GM21619 (cell line): ENCODE measurements around the gene SYTL2.

Source experiments
- ATAC-seq: cut with Tn5 transposase; IDR thresholded peaks from one replicate; pipeline ENCODE4 v1.9.1; 2021; ENCODE audit not compliant: unreplicated experiment

SYTL2 gene

DNA sequence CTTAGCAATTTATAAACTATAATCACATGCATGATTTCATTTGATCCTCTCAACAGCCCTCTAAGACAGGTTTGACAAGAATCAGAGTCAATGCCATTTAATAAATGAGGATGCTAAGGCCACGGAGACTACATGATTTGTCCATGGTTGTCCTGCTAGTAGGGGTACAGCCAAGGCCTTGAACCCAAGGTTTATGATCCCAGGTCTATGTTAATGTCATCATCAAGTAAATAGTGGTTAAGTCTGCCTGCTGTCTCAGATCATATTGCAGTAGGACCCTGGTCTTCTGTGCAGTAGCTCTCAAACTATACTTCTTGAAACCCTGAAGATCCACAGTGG, 17.7 kb upstream of the SYTL2 start:
- ATAC-seq, result no peak

DNA sequence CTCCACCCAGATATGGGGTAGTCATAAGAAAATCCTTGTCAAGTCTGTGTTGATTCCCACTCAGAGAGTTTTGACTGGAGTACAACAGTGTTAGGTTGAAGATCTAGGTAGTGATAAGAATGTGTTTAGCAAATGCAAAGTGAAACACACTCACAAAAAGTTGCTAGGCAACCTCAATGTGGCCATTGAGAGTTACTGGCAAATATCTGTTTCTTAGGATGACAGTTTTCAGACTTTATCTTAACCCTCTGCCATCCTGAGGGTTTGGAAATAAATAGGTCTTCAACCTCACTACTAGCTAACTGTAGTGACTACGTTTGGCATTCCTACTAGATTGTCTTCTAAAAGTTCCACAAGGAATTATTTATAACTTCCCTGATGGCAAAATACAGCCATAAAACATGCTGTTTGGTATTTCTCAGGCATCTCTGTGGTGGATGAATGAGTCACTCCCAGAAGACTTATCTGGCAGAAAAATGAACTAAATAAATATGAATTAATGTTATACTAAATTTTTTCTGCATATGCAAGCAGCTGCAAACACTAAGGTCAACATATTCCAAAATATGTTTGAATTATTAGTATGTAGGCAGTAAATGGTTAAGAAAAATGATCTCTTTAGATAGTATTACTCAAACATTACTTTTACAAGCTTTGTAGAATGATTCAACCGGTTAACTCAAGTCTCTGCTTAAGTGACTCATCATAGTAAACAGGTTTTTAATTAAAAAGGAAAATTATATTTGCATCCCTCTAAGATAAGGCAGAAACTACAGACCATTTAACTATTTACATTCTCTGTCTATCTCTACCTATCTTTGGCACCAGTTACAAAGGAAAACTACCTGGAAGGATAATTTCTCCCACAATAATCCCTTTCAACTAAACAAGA, 17.1 kb upstream of the SYTL2 start:
- no peak for ATAC-seq

DNA sequence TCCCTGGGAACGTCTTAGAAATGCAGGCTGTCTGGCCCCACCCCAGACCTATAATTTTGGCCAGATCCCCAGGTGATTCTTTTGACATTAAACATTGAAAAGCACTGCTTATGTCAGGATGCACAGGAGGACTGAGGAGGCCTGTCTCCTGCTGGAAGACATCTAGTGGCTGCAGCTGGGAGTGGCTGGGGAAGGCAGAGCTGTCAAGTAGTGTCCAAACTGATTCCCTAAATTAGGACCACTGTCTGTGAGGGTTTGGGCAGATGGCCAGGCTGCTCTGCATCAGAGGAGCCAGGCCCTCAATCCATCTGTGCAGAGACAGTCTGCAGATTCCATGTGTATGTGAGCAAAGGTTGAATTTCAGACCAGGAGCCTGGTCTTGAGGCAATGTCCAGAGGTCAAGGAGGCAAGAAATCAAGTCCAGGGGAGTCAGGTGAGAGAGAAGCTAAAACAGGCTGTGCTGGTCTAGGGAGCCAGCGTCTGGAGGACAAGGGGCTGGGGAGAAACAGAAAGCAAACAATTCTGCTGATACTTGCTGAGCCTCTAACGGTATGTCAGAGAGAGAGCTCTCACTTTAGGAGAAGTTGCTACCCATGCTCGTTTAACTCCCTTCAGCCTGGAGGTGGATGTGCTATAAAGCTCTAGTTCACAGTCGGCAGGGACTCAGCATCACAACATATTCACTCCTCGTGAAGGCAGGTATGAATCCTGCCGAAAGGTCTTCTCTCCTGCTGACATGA, 15.3 kb upstream of the SYTL2 start:
- no peak for ATAC-seq

DNA sequence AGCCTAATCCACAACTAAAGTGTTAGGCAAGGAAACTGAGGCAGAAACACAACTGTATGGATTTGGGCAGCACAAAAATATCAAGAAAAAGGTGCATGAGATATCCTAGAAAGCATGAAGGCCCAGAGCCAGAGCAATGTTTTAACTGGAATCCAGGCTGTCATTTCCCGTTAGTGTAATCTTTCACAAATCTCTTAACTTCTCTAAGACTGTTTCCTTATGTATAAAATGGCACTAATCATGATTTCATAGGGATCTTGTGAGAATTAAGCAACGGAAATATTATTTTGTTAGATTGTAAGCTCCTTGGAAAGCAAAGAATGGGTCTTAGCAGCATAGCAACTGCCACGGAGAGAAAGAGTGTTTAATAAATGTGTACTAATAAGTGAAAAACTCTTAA, 14.7 kb upstream of the SYTL2 start:
- ATAC-seq, result no peak

DNA sequence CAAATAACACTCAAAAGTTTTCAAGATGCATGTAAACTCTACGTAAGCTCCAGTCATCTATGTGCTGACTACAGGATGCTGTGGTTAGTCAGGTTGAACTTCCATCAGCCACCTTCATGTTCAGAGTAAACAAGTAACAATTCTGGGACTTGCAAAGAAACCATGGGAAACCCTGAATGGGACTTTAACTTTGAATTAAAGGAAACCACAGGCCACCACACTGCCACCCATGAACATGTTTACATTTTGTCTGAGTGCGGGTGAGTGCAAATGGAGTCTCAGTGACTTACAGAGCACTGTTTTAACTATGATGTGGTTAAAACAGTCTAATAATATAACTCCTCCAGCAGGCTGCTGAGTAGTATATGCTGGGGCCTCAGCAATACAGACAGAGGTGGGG, 12.9 kb upstream of the SYTL2 start:
- ATAC-seq, result no peak

DNA sequence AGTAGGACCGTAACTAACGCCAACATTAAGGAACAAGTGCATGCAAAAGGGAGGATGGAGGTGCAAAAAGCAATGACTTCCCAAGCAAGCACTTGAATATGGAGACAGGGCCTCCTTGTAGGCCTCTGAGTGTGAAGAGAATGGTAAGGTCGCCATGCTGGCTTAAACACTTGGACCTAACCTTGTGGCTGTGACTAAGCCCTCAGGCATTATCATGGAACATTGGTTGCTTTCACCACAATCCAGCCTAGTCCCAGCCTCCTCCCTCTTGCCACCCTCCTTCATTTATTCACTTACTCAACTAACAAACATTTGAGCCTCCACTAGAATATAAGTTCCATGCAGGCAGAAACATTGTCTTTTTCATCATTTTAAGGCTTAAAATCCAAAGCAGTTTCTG, 11.9 kb upstream of the SYTL2 start:
- no peak for ATAC-seq

DNA sequence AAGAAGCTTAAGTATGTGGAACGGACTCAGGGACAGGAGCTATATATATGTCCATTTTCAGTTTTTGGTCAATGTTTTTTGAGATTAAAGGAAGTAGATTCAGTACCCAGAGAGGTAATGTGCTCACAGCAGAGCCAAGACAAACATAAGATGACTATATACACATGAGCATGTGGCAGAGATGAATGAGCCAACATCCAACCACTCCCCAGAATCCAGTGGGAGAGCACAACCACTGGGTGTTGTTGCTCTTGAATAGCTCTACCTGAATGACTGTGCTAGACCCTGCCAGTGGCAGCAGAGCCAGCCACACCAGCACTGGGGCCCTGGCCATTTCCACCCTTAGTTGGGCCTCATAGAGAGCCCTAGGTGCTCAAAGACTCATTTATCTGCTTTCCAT, 10.7 kb upstream of the SYTL2 start:
- ATAC-seq, result no peak

DNA sequence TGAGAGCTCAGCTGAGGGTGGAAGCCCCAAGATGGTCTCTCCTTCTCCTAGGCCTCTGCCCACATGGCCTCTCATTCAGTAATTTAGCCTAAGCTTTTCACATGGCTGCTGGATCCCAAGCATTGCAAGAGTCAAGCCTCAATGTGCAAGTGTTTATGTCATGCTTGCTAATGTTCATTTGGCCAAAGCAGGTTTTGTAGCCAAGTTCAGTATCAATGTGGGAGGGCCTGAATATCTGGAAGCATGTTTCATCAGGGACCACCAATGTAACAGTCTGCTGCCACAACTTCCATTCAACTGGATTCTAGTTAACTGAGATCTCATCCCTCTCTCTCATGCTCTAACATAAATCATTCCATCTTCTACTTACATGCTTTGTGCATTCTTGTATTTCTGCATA, 8.5 kb upstream of the SYTL2 start:
- ATAC-seq, result no peak

DNA sequence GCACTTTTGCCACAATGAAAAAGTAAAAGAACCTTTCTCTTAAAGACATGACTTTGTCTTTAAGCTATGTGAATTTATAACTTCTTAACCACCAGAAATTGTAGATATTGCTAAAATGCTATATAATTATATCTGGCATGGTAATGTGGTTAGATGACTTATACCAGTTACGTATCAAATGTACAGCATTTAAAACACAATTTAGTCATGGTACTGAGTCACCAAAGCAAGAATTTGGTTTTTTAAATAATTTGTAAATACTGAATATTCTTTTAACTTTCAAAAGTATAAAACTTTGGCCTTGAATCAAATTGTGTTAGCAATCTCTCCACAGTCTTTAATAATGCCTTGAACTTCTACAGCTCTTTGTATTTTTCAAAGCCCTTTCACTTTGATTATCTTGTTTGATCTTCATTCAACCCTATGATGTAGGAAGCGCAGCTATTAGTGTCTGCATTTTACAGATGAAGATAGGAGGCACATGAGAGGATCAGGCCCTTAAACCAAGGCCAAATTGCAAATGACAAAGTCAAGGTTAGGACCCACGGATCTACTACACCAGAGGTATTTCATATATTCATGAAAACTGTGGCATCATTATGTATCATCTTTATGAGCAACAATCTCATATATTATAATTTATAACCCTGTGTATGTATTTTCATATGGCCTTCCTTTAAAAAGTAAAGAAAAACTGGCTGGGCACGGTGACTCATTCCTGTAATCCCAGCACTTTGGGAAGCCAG, 4.4 kb upstream of the SYTL2 start:
- no peak for ATAC-seq

DNA sequence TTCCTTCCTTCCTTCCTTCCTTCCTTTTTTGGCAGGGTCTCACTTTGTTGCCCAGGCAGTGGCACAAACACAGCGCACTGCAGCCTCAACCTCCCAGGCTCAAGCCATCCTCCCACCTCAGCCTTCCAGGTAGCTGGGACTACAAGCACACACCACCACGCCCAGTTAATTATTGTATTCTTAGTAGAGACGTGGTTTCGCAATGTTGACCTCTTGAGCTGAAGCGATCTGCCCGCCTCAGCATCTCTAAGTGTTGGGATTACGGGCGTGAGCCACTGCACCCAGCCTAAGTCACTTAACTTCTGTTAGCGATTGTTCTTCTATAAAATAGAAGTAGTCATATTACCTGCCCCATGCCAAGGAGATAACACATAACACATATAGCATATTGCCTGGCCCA, 2.8 kb upstream of the SYTL2 start:
- no peak for ATAC-seq

DNA sequence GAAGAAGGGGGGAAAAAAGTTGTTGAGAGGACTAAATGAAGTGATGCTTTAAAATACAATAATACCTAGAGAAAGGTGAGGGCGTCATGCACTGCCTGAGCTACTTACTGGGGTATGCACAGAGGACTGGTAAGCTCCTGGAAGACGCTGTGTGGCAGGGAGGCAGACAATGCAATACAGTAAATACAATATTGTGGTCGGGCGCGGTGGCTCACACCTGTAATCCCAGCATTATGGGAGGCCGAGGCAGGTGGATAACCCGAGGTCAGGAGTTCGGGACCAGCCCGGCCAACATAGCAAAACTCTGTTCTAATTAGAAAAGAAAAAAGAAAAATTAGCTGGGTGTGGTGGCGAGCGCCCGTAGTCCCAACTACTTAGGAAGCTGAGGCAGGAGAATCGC, 683 bp upstream of the SYTL2 start:
- no peak for ATAC-seq

DNA sequence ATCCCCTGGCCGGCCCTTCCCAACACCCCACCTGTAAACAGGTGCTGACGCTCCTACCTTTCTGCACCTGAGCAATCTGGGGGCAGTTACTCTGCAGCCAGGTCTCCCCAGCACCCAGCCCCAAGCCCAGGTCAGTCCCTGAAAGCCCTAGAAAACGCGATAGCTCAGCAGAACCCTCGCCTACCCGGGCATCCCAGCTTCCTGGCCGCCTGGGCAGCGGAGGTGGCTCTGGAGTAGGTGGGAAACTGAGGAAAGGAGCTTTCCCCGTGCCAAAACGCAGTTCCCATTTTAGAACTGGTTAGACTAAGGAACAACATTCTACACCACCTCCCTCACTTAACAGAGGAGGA, 445 bp downstream of the SYTL2 start:
- ATAC-seq, result no peak

DNA sequence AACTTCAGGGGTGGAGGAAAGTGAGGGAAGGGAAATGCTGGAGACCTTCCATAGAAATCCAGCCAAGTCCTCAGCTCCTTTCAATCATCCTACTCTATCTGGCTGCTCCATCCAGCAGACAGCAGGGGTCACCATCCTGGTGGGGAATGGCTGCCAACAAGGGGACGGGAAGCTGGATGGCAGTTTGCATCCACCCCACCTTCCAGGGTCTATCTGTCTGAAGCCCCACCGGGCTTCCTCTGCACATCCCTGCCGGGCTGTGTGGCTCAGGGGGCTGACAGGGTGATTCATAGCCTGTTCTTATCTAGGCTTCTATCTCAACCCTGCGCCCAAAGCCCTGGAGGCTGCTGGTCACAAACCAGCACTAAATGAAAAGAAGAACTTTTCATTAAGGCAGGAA, 1.1 kb downstream of the SYTL2 start:
- no peak for ATAC-seq

DNA sequence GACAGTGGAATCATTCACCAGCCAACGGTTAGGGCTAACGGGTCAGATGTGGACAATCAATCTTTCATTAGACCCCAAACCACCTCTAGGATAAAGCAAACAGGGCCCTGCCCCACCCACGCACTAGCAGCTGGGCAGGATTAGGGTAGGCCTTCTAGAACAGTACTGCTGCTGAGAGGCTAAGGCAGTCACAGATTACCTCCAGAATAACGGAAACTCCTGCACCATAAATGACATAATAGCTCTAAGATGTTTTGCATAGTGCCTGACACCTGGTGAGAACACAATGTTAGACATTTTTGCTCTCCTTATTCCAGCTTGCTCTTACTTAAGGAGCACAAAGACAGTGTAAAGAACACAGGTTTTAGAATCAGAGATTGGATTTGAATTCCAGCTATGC, 1.8 kb downstream of the SYTL2 start:
- ATAC-seq, result no peak

DNA sequence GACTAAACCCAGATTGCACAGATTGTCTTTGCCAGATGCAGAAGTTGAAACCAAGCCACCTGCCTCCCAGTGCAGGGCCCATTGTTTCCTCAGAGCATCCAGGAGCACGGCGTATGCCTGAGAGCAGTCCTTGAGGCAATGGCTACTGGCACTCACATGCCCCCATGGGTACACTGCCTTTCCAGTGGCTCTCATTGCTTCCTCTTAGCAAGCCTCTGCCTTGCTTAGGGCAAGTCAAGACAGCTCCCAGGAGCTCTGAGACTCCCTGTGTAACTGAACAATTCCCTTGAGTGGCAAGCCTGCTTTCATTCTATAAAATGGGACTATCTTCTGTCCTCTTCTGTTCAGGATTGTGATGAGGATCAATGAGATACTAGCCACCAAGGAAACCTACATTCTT, 4.1 kb downstream of the SYTL2 start:
- no peak for ATAC-seq

DNA sequence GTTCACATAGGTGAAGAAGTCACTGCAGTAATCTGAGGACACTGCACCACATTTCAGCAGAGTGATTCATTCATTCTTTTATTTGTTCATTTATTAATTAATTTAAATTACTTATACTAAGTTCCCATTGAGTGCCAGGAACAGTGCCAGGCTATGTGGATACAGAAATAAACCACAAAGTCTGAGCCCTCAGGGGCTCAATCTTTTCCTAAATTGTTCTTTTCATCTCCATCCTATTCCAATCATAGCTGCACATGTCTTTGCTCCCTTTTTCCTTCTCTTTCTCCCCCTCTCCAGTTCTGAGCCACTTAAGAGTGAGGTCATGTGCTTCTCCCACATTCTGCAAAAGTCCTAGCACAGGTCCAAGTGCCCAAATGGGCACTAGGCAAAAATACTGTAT, 4.9 kb downstream of the SYTL2 start:
- ATAC-seq, result no peak

DNA sequence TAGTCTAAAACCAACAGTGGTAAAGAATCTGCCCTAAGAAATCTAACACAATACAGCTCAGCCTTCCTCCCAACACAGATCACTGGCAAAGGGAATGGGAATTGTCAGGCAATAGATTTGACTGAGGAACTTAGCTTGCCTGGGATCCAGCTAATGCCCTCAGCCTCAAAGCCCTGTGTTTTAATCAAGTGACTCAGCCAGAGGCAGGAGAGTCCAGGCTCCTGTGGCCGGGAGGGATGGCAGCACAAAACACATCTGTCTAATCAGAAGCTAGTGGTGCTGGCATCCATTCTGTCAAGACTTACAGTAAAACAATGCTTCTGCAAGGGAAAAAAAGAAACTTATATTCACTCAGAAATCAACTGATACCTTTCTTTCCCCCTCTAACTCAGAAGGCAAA, 5.6 kb downstream of the SYTL2 start:
- no peak for ATAC-seq

DNA sequence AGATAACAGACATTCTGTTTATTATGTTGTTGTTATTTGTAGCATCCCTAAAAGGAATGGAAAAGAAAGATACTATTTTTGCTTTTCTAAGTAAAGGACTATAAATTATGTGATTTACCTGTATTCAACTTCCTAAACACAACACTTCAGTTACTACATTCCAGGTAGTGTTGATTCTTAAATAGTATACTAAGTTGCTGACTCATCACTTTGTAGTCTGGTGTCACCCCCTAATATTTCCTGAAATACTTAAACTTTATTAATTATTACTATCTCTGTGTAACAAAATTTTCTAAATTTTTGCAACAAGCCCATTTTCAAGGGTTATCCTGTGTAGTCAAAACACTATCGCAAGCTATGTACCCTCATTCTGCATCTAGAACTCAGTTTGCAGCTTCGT, 7.0 kb downstream of the SYTL2 start:
- ATAC-seq, result no peak

DNA sequence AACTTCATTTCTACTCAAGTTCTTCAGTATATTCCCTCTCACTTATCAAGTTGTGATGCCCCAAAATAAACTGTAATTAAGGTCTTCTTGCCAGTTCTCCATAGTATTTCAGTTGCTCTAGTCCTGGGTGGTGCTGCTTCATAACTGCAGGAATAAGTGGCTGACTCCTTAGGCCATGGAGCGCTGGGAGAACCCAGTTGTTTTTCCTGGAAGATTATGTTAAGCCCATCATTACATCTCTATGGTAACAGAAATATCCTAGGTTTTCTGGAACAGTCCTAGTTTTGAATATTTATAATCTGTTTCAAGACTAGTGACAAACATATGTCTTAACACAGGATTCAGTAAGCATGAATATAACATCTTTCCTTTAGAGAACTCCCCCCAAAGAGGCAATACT, 7.6 kb downstream of the SYTL2 start:
- ATAC-seq, result no peak

DNA sequence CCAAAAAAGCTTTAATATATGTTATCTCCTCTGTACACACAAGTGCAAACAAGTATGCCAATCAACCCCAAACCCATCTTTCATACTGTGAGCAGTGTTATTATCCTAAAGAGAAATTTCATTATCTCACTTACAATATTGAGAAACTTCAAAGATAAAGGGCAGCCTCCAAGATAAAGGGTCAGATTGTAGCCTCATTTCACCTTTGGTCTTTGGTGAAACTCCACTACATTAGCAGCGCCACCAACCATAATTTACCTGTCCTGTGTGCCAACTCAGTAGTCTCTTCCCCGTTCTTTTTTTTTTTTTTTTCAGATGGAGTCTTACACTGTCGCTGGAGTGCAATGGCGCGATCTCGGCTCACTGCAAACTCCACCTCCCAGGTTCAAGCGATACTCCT, 9.4 kb downstream of the SYTL2 start:
- no peak for ATAC-seq

DNA sequence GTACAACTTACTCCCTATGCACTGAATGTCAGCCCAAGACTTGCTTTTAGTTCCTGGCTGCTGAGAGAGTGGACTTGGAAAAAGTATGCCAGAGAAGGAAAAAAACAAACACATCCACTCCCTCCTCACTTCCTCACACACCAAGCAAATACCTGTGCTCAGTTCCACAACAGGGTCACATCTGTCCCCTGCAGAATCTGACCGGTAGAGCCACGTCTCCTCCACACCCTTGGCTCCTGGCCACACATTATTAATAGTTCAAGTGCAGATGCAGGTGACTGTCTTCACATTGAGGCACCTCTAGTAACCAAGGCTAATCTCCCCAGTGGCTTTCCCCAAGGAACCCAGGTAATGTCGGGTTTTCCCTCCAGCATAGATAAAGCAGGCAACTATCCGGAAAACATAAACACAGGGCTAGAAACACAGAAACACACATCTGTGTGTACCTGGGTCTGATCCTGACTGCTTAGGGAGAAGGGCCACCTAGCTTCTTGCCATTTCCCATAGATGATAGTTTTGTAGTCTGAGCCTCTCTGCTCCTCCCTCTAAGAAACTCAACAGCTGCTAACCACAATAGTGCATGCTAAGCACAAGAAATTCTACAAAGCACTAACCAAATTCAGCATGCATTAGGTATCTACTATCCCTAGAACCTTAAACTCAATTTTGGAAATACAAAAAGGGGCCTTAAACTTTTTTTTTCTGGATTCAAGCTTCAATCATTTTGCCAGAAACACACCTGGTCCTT, 10.2 kb downstream of the SYTL2 start:
- no peak for ATAC-seq
